NCI-H1092 treated with DMSO at 0.1 percent for 48 hours (cell line): Measurements from ENCODE around the gene RABL6.
"Not testable (repeated sequence)": the region's sequence is repeated elsewhere in the genome, so short reads cannot be mapped to it uniquely, and the experiment has no call there.

Experiments
- DNase-seq: peaks from one replicate; lab custom pipeline; 2025; lab: John Stamatoyannopoulos, UW

Gene RABL6

GRCh38 chr9:136835932-136836904 lies 28.5 kb downstream of the RABL6 start:
- DNase-seq = no peak

- no peak for DNase-seq
Measured at GRCh38 chr9:136837146-136837855, 29.6 kb downstream of the RABL6 start.

GRCh38 chr9:136837856-136838277 lies 30.1 kb downstream of the RABL6 start:
- not testable (repeated sequence) for DNase-seq

GRCh38 chr9:136838314-136839228 lies 30.8 kb downstream of the RABL6 start:
- DNase-seq = no peak

- no peak for DNase-seq
Measured at GRCh38 chr9:136839229-136840139, 31.7 kb downstream of the RABL6 start.

- DNase-seq = no peak
Measured at GRCh38 chr9:136840140-136840876, 32.6 kb downstream of the RABL6 start.

- peak; percentile 82 for DNase-seq
Measured at GRCh38 chr9:136840877-136841645, 33.3 kb downstream of the RABL6 start.

- peak; percentile 23 for DNase-seq
Measured at GRCh38 chr9:136841646-136842379, 34.1 kb downstream of the RABL6 start.

GRCh38 chr9:136842380-136842948 lies 34.7 kb downstream of the RABL6 start, which contains the start of gene AJM1:
TSS of gene AJM1 (plus strand) at chr9:136842478. CDS start at chr9:136844415, 1,937 bp downstream.
- peak; percentile 62 for DNase-seq

- DNase-seq = not testable (repeated sequence)
Measured at GRCh38 chr9:136843159-136843800, 35.5 kb downstream of the RABL6 start.

GRCh38 chr9:136843801-136844740 lies 36.3 kb downstream of the RABL6 start:
- not testable (repeated sequence) for DNase-seq

GRCh38 chr9:136844761-136845464 lies 37.2 kb downstream of the RABL6 start:
- DNase-seq = no peak

- DNase-seq = no peak
Measured at GRCh38 chr9:136845465-136846260, 37.9 kb downstream of the RABL6 start.

- DNase-seq = no peak
Measured at GRCh38 chr9:136846376-136847087, 38.8 kb downstream of the RABL6 start.
